Liver (tissue), 4 donors: ENCODE measurements around the gene CCIN. TPM values are rescaled to one million over a fixed set of nuclear protein-coding genes. Genes with fewer than 3 reads are reported as not detected.

Experiments
- polyA plus RNA-seq, 2 donors: library from polyadenylated mRNA; stranded (reverse) in 1 of 2; unstranded in 1 of 2; fragments of 200-250 nt in 1 of 2; fragments of >200 nt in 1 of 2; fragmentation: Nextera tagmentation in 1 of 2; extraction: Ambion mirVana in 1 of 2; gene quantifications; one replicate each; pipeline versions ENCODE4 v1.2.1 to v1.2.3, GENCODE V29; 2013 to 2015
- total RNA-seq, 2 donors: library from RNA; depleted of rRNA; stranded (reverse); fragments of >200 nt; gene quantifications; one replicate each; pipeline ENCODE4 v1.2.3, GENCODE V29; 2014
- donor health status: healthy.
- donor health status: healthy.
- donor health status: healthy.

Gene CCIN
- total and polyA plus RNA-seq, 4 donors, result not detected

Other genes starting within 250 kb of the CCIN start
- not detected for gene OR2S2, start 211.2 kb upstream of the CCIN start, total RNA-seq
- not detected for gene OR2S2, start 211.2 kb upstream of the CCIN start, polyA plus RNA-seq
- gene RECK, start 132.5 kb upstream of the CCIN start, total RNA-seq, result 1 to 10 TPM; 2.1 to 3.5 TPM
- gene RECK, start 132.5 kb upstream of the CCIN start, polyA plus RNA-seq, result 1 to 10 TPM; 2.1 to 2.5 TPM
- 10 to 100 TPM in 1 of 2 donors, 1 to 10 TPM in 1; 2.8 to 17.6 TPM for gene GLIPR2, start 32.7 kb upstream of the CCIN start, total RNA-seq
- gene GLIPR2, start 32.7 kb upstream of the CCIN start, polyA plus RNA-seq, result 1 to 10 TPM; 1.7 to 3.0 TPM
- gene CLTA, start 21.5 kb downstream of the CCIN start, total RNA-seq, result 10 to 100 TPM; 48.4 to 81.0 TPM
- gene CLTA, start 21.5 kb downstream of the CCIN start, polyA plus RNA-seq, result 100 to 1,000 TPM in 1 of 2 donors, 10 to 100 TPM in 1; 68.2 to 102 TPM
- 100 to 1,000 TPM in 1 of 2 donors, 10 to 100 TPM in 1; 21.8 to 177 TPM for gene GNE, start 89.1 kb downstream of the CCIN start, total RNA-seq
- gene GNE, start 89.1 kb downstream of the CCIN start, polyA plus RNA-seq, result 10 to 100 TPM; 37.8 to 38.4 TPM
- gene RNF38, start 230.9 kb downstream of the CCIN start, total RNA-seq, result 10 to 100 TPM in 1 of 2 donors, 1 to 10 TPM in 1; 9.4 to 16.4 TPM
- gene RNF38, start 230.9 kb downstream of the CCIN start, polyA plus RNA-seq, result 1 to 10 TPM; 3.4 to 4.3 TPM